C4-2B (cell line): Measurements from ENCODE around the gene YIPF1.

Experiments
- H3K27ac ChIP-seq: fragments of 450-650 bp; 2 replicates; pipeline ENCODE4 v1.5.1; 2017
- CTCF ChIP-seq: fragments of 450-650 bp; conservative IDR thresholded peaks from 2 replicates; pipeline ENCODE4 v1.5.1; 2017; ENCODE audit warnings: mild to moderate bottlenecking
- ZFX ChIP-seq: fragments of 450-650 bp; IDR thresholded peaks from 2 replicates; pipeline ENCODE4 v1.6.1; 2017

YIPF1 gene

GRCh38 chr1:53804181-53804580, 85.4 kb downstream of the YIPF1 start:
- H3K27ac ChIP-seq, result no peak overlapping the region
- no peak for TF ChIP-seq CTCF
- TF ChIP-seq ZFX, result no peak
